Measurements from ENCODE around the gene MLF2. TPM values are rescaled to one million over a fixed set of nuclear protein-coding genes. Genes with fewer than 3 reads are reported as not detected.

MLF2 gene
- total and polyA plus RNA-seq, 12 donors: 135 to 334 (median 229) TPM

DNA sequence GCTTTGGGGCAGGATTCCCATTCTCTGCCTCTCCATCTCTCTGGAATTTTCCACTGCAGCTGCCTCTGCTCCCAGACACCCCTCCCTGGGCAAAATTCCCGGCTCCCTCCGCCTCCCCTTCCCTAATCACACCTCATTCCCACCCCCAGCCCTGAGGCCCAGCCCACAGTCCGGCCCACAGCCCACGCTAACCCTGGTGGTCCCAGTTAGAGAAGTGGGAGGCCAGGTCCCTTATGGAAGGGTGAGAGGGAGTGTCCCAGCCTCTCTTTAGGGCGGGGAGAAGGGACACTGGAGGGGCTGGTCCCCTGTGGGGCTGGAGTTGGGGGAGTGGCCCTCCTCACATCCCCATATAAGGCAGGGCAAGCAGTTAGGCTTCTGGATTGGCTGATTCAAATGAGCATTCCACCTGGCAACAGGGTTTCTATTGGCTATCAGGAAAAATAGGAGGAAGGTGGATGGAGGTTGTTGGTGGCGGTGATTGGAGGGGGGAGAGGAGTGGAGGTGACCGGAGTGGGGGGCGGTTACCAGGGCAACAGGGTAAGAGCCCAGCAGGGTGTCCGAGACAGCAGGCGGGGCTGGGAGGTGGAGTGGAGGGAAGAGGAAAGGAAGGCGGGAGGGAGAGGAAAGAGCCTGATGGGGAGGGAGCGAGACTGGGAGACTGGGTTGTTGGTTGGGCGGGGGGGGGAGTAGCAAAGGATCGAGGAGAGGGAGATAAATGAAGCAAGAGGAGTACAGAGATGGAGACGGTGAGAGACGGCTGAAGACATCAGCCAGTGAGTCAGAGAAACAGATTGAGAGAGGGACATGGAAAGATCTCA lies 11.3 kb upstream of the MLF2 start:
- peak in 1 of 2 donors; percentile 17 for TF ChIP-seq POLR2A (IDR thresholded peaks at IDR 0.05)
- TF ChIP-seq, protein P1, sequence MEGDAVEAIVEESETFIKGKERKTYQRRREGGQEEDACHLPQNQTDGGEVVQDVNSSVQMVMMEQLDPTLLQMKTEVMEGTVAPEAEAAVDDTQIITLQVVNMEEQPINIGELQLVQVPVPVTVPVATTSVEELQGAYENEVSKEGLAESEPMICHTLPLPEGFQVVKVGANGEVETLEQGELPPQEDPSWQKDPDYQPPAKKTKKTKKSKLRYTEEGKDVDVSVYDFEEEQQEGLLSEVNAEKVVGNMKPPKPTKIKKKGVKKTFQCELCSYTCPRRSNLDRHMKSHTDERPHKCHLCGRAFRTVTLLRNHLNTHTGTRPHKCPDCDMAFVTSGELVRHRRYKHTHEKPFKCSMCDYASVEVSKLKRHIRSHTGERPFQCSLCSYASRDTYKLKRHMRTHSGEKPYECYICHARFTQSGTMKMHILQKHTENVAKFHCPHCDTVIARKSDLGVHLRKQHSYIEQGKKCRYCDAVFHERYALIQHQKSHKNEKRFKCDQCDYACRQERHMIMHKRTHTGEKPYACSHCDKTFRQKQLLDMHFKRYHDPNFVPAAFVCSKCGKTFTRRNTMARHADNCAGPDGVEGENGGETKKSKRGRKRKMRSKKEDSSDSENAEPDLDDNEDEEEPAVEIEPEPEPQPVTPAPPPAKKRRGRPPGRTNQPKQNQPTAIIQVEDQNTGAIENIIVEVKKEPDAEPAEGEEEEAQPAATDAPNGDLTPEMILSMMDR (IDR thresholded peaks at IDR 0.05): no peak
- Histone ChIP-seq H3K9me3 (replicated peaks in 1 of 3) (no peaks in the 10 kb centered on the region), H3K27me3 (no peaks in the 10 kb centered on the region), H3K36me3 (replicated peaks in 1 of 2) (no peaks in the 10 kb centered on the region), H3K27ac (peak overlapping the region in 4 of 5 donors; percentile 43 to 97 (median 74)), H3K4me1 (replicated peaks in 1 of 2) (peaks cover 23 to 35% of the 10 kb centered on the region in 2 donors), H3K4me3 (peak overlapping the region in 1 of 4 donors; percentile 28)
- peak; percentile 86 to 98 (median 94) for DNase-seq
- intact Hi-C loops (cut with DNase I): no loop called here
- 0 to 4% (median 3%) methylated on average over 13 to 16 of the region's 16 CpGs for WGBS, 4 donors

DNA sequence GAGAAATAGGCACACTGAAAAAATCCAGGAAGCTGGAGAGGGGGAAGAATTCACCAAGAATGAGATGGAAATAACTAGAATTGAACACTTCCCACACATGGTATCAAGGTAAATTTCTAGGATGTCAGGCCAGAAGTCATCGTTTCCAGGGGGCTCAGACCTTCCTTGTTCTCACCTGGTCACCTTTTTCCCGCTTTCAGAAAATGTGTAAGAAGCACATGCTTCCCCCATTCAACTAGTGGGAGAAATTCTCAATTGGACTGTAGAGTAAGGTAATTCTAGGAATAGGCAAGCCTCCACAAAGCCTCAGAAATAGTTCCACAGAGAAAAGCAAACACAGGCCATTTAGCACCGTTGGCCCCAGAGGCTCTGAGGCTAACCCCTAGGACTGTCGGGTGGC lies 10.4 kb upstream of the MLF2 start:
- Histone ChIP-seq H3K4me1 (replicated peaks in 1 of 2) (peaks cover 23 to 28% of the 10 kb centered on the region in 2 donors), H3K36me3 (replicated peaks in 1 of 2) (no peaks in the 10 kb centered on the region), H3K27ac (peak overlapping the region in 4 of 5 donors; percentile 43 to 97 (median 74)), H3K4me3 (peak overlapping the region in 1 of 4 donors; percentile 28), H3K27me3 (no peaks in the 10 kb centered on the region), H3K9me3 (replicated peaks in 1 of 3) (no peaks in the 10 kb centered on the region)
- WGBS, 4 donors: 66 to 83% (median 78%) methylated on average over 4 of the region's 4 CpGs
- no peak for DNase-seq
- TF ChIP-seq, protein P1 (IDR thresholded peaks at IDR 0.05): no peak
- TF ChIP-seq POLR2A (IDR thresholded peaks at IDR 0.05): no peak
- intact Hi-C loops (cut with DNase I): no loop called here

DNA sequence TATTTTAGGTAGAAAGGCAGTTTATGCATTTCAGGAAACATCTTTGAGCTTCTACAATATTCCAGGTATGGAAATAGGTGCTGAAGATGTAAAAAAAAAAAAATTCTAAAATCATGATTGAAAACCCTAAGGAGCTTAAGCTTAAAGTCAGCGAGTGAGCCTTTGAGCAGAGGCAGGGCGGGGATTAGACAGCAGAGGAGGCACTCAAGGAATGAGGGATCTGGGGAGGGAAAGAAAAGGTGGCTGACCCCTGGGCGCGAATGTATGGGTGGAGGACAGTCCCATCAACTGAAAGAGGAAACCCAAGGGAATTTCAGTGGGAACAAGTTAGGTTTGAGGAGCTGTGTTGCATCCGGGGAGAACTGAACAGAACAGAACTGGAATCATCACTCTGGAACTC lies 6.8 kb upstream of the MLF2 start:
- no peak overlapping the region for H3K4me3 ChIP-seq
- 84 to 90% (median 87%) methylated on average over 5 of the region's 5 CpGs for WGBS, 4 donors
- intact Hi-C loops (cut with DNase I): no loop called here
- H3K9me3 ChIP-seq (replicated peaks in 1 of 3): no peaks in the 10 kb centered on the region
- H3K4me1 ChIP-seq (replicated peaks in 1 of 2): peaks cover 8 to 11% of the 10 kb centered on the region in 2 donors
- TF ChIP-seq, protein P1 (IDR thresholded peaks at IDR 0.05): no peak
- no peak for TF ChIP-seq POLR2A (IDR thresholded peaks at IDR 0.05)
- no peak for DNase-seq
- no peaks in the 10 kb centered on the region for H3K27me3 ChIP-seq
- H3K36me3 ChIP-seq (replicated peaks in 1 of 2): no peaks in the 10 kb centered on the region
- H3K27ac ChIP-seq: no peak overlapping the region

DNA sequence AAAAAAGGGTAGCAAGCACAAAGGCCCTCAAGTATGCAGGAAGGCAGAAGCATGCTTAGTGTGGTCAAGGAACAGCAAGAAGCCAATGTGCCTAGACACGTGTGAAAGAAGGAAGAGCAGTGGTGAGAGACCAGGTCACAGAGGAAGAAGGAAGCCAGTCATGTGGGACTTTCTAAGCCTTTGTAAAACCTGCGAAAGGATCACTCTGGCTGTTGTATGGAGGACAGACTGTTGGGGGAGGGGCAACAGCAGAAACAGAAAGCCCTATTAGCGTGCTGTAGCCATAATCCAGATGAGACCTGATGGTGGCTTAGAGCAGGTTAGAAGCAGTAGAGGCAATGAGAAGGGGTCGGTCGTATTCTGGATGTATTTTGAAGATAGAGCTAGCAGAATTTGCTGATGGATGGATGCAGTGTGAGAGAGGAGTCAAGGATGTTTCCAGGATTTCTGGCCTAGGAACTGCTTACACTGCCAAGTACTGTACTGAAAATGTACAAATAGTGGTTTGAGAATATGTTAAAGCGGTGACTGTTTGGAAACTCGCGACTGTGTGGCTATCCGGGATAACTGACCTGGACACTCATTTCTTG lies 5.7 kb upstream of the MLF2 start:
- WGBS, 4 donors: 74 to 85% (median 78%) methylated on average over 9 of the region's 9 CpGs
- Histone ChIP-seq H3K27ac (no peak overlapping the region), H3K9me3 (replicated peaks in 1 of 3) (no peaks in the 10 kb centered on the region), H3K27me3 (no peaks in the 10 kb centered on the region), H3K36me3 (replicated peaks in 1 of 2) (no peaks in the 10 kb centered on the region), H3K4me1 (replicated peaks in 1 of 2) (peaks cover 3 to 12% of the 10 kb centered on the region in 2 donors), H3K4me3 (no peak overlapping the region)
- intact Hi-C loops (cut with DNase I): no loop called here
- no peak for TF ChIP-seq POLR2A (IDR thresholded peaks at IDR 0.05)
- TF ChIP-seq, protein P1 (IDR thresholded peaks at IDR 0.05): no peak
- DNase-seq: no peak

Data from adrenal gland (tissue), 12 donors.